ENCODE results near the gene RASL11A.

RASL11A gene

GRCh38 chr13:27258637-27259386, 11.8 kb upstream of the RASL11A start:
- peaks cover 94% of the 10 kb centered on the region for H3K4me1 Mint-ChIP-seq (ENCODE audit: low read depth)
- no peak overlapping the region for H3K4me3 Mint-ChIP-seq
- H3K27me3 Mint-ChIP-seq = no peaks in the 10 kb centered on the region
- peak overlapping the region; percentile 53 for H3K27ac Mint-ChIP-seq
- H3K9me3 Mint-ChIP-seq = no peaks in the 10 kb centered on the region
- H3K36me3 Mint-ChIP-seq (ENCODE audit: low read depth) = peaks cover 76% of the 10 kb centered on the region

GRCh38 chr13:27259831-27260230, 10.8 kb upstream of the RASL11A start:
- Mint-ChIP-seq H3K9me3 (no peaks in the 10 kb centered on the region), H3K4me1 (ENCODE audit: low read depth) (peaks cover 91% of the 10 kb centered on the region), H3K27ac (peak overlapping the region; percentile 53), H3K4me3 (no peak overlapping the region), H3K27me3 (no peaks in the 10 kb centered on the region), H3K36me3 (ENCODE audit: low read depth) (peaks cover 70% of the 10 kb centered on the region)

GRCh38 chr13:27261396-27261795, 9.2 kb upstream of the RASL11A start:
- no peak overlapping the region for H3K4me3 Mint-ChIP-seq
- no peaks in the 10 kb centered on the region for H3K27me3 Mint-ChIP-seq
- peaks cover 79% of the 10 kb centered on the region for H3K4me1 Mint-ChIP-seq (ENCODE audit: low read depth)
- H3K27ac Mint-ChIP-seq = peak overlapping the region; percentile 23
- H3K36me3 Mint-ChIP-seq (ENCODE audit: low read depth) = peaks cover 58% of the 10 kb centered on the region
- H3K9me3 Mint-ChIP-seq = no peaks in the 10 kb centered on the region

GRCh38 chr13:27263438-27263837, 7.2 kb upstream of the RASL11A start:
- peaks cover 37% of the 10 kb centered on the region for H3K36me3 Mint-ChIP-seq (ENCODE audit: low read depth)
- H3K4me1 Mint-ChIP-seq (ENCODE audit: low read depth) = peaks cover 70% of the 10 kb centered on the region
- H3K27me3 Mint-ChIP-seq = no peaks in the 10 kb centered on the region
- no peak overlapping the region for H3K4me3 Mint-ChIP-seq
- no peak overlapping the region for H3K27ac Mint-ChIP-seq
- H3K9me3 Mint-ChIP-seq = no peaks in the 10 kb centered on the region

- Mint-ChIP-seq H3K36me3 (ENCODE audit: low read depth) (peaks cover 30% of the 10 kb centered on the region), H3K9me3 (no peaks in the 10 kb centered on the region), H3K27me3 (no peaks in the 10 kb centered on the region), H3K4me3 (no peak overlapping the region), H3K27ac (peak overlapping the region; percentile 6), H3K4me1 (ENCODE audit: low read depth) (peaks cover 62% of the 10 kb centered on the region)
Observed at GRCh38 chr13:27264181-27264580, 6.4 kb upstream of the RASL11A start.

- peaks cover 25% of the 10 kb centered on the region for H3K36me3 Mint-ChIP-seq (ENCODE audit: low read depth)
- peaks cover 57% of the 10 kb centered on the region for H3K4me1 Mint-ChIP-seq (ENCODE audit: low read depth)
- no peak overlapping the region for H3K4me3 Mint-ChIP-seq
- peak overlapping the region; percentile 6 for H3K27ac Mint-ChIP-seq
- H3K9me3 Mint-ChIP-seq = no peaks in the 10 kb centered on the region
- H3K27me3 Mint-ChIP-seq = no peaks in the 10 kb centered on the region
Observed at GRCh38 chr13:27264648-27265047, 6.0 kb upstream of the RASL11A start.

- Mint-ChIP-seq H3K9me3 (no peaks in the 10 kb centered on the region), H3K27ac (no peak overlapping the region), H3K36me3 (ENCODE audit: low read depth) (peaks cover 10% of the 10 kb centered on the region), H3K4me1 (ENCODE audit: low read depth) (peaks cover 48% of the 10 kb centered on the region), H3K4me3 (no peak overlapping the region), H3K27me3 (peaks cover 3% of the 10 kb centered on the region)
Observed at GRCh38 chr13:27266917-27267316, 3.7 kb upstream of the RASL11A start.

- Mint-ChIP-seq H3K36me3 (ENCODE audit: low read depth) (peaks cover 8% of the 10 kb centered on the region), H3K27me3 (peaks cover 6% of the 10 kb centered on the region), H3K27ac (no peak overlapping the region), H3K4me1 (ENCODE audit: low read depth) (peaks cover 41% of the 10 kb centered on the region), H3K4me3 (no peak overlapping the region), H3K9me3 (no peaks in the 10 kb centered on the region)
Observed at GRCh38 chr13:27267596-27267995, 3.0 kb upstream of the RASL11A start.

- peaks cover 28% of the 10 kb centered on the region for H3K4me1 Mint-ChIP-seq (ENCODE audit: low read depth)
- H3K27ac Mint-ChIP-seq = no peak overlapping the region
- no peaks in the 10 kb centered on the region for H3K9me3 Mint-ChIP-seq
- peaks cover 6% of the 10 kb centered on the region for H3K27me3 Mint-ChIP-seq
- no peak overlapping the region for H3K4me3 Mint-ChIP-seq
- H3K36me3 Mint-ChIP-seq (ENCODE audit: low read depth) = peaks cover 5% of the 10 kb centered on the region
Observed at GRCh38 chr13:27269114-27269665, 1.4 kb upstream of the RASL11A start.

- no peaks in the 10 kb centered on the region for H3K9me3 Mint-ChIP-seq
- H3K27ac Mint-ChIP-seq = no peak overlapping the region
- peaks cover 17% of the 10 kb centered on the region for H3K27me3 Mint-ChIP-seq
- H3K4me1 Mint-ChIP-seq (ENCODE audit: low read depth) = peaks cover 19% of the 10 kb centered on the region
- no peaks in the 10 kb centered on the region for H3K36me3 Mint-ChIP-seq (ENCODE audit: low read depth)
- H3K4me3 Mint-ChIP-seq = peak overlapping the region; percentile 78
Observed at GRCh38 chr13:27271570-27272096, 1.0 kb downstream of the RASL11A start.

- Mint-ChIP-seq H3K27me3 (peaks cover 17% of the 10 kb centered on the region), H3K36me3 (ENCODE audit: low read depth) (no peaks in the 10 kb centered on the region), H3K27ac (no peak overlapping the region), H3K4me3 (no peak overlapping the region), H3K4me1 (ENCODE audit: low read depth) (peaks cover 11% of the 10 kb centered on the region), H3K9me3 (no peaks in the 10 kb centered on the region)
Observed at GRCh38 chr13:27273658-27274425, 3.2 kb downstream of the RASL11A start.

GRCh38 chr13:27274631-27275030, 4.0 kb downstream of the RASL11A start:
- H3K4me3 Mint-ChIP-seq = no peak overlapping the region
- peaks cover 17% of the 10 kb centered on the region for H3K27me3 Mint-ChIP-seq
- no peak overlapping the region for H3K27ac Mint-ChIP-seq
- no peaks in the 10 kb centered on the region for H3K36me3 Mint-ChIP-seq (ENCODE audit: low read depth)
- no peaks in the 10 kb centered on the region for H3K9me3 Mint-ChIP-seq
- peaks cover 11% of the 10 kb centered on the region for H3K4me1 Mint-ChIP-seq (ENCODE audit: low read depth)

GRCh38 chr13:27276188-27276587, 5.6 kb downstream of the RASL11A start:
- H3K36me3 Mint-ChIP-seq (ENCODE audit: low read depth) = no peaks in the 10 kb centered on the region
- no peak overlapping the region for H3K4me3 Mint-ChIP-seq
- H3K27me3 Mint-ChIP-seq = peaks cover 14% of the 10 kb centered on the region
- no peak overlapping the region for H3K27ac Mint-ChIP-seq
- H3K9me3 Mint-ChIP-seq = no peaks in the 10 kb centered on the region
- H3K4me1 Mint-ChIP-seq (ENCODE audit: low read depth) = peaks cover 5% of the 10 kb centered on the region

- no peaks in the 10 kb centered on the region for H3K36me3 Mint-ChIP-seq (ENCODE audit: low read depth)
- peaks cover 11% of the 10 kb centered on the region for H3K27me3 Mint-ChIP-seq
- H3K9me3 Mint-ChIP-seq = no peaks in the 10 kb centered on the region
- no peak overlapping the region for H3K27ac Mint-ChIP-seq
- H3K4me3 Mint-ChIP-seq = no peak overlapping the region
- no peaks in the 10 kb centered on the region for H3K4me1 Mint-ChIP-seq (ENCODE audit: low read depth)
Observed at GRCh38 chr13:27279506-27279905, 8.9 kb downstream of the RASL11A start.

- H3K27ac Mint-ChIP-seq = no peak overlapping the region
- no peaks in the 10 kb centered on the region for H3K4me1 Mint-ChIP-seq (ENCODE audit: low read depth)
- no peaks in the 10 kb centered on the region for H3K36me3 Mint-ChIP-seq (ENCODE audit: low read depth)
- H3K9me3 Mint-ChIP-seq = no peaks in the 10 kb centered on the region
- no peak overlapping the region for H3K4me3 Mint-ChIP-seq
- peaks cover 6% of the 10 kb centered on the region for H3K27me3 Mint-ChIP-seq
Observed at GRCh38 chr13:27280009-27280656, 9.5 kb downstream of the RASL11A start.

All from stimulated activated naive CD8-positive, alpha-beta T cell treated with anti-CD3 and anti-CD28 coated beads, Interleukin-15, Interleukin-2, amounts not matched to agents 100 ng/mL and 50 ng/mL, for 24 hours (primary cell).